IMR-90 (cell line): Measurements from ENCODE around the gene CAMTA1. TPM values are rescaled to one million over a fixed set of nuclear protein-coding genes. Genes with fewer than 3 reads are reported as not detected.

ENCODE experiments used
- ATAC-seq: fragments of 200-7000 bp; cut with Tn5 transposase; 2 replicates; pipeline ENCODE4 v1.9.1; 2020; ENCODE audit warnings: low read depth, mild to moderate bottlenecking, moderate library complexity
- BruUV-seq: library from RNA; stranded (reverse); fragments of 400-500 nt; replicated peaks from 2 replicates; lab custom pipeline; 2021; lab: Mats Ljungman, UMichigan
- CTCF ChIA-PET: fragments of 300-600 bp; formaldehyde crosslinking; extraction: SDS; loops from one replicate; lab custom pipeline; 2021; ENCODE audit warnings: antibody characterized with exemption; lab: Yijun Ruan, JAX
- POLR2A ChIA-PET: fragments of 300-600 bp; sonication (Branson Sonifier 250); formaldehyde crosslinking; loops from one replicate; lab custom pipeline; 2022; ENCODE audit warnings: antibody characterized with exemption; ENCODE audit not compliant: unreplicated experiment; lab: Charles Lee
- DNase-seq: peaks from one replicate; pipeline ENCODE4 v3.0.0; 2013
- H2AFZ ChIP-seq: replicated peaks from 2 replicates; pipeline ENCODE3; 2013; ENCODE audit warnings: low read length, mild to moderate bottlenecking; ENCODE audit not compliant: poor library complexity
- H2AK5ac ChIP-seq: 2 replicates; pipeline ENCODE4 v1.6.1; 2013; ENCODE audit warnings: low read depth, low read length, inconsistent platforms
- H2AK9ac ChIP-seq: replicated peaks from 2 replicates; pipeline ENCODE3; 2013; ENCODE audit warnings: mild to moderate bottlenecking, low read depth, low read length, moderate library complexity; ENCODE audit not compliant: poor library complexity
- H2BK120ac ChIP-seq: 2 replicates; pipeline ENCODE4 v1.6.1; 2013; ENCODE audit warnings: low read depth, low read length, inconsistent platforms
- H2BK15ac ChIP-seq: 3 replicates; pipeline ENCODE4 v1.6.1; 2013; ENCODE audit warnings: low read depth, low read length, inconsistent platforms
- H2BK20ac ChIP-seq: 2 replicates; pipeline ENCODE4 v1.6.1; 2013; ENCODE audit warnings: low read depth, mild to moderate bottlenecking, inconsistent platforms, low read length, moderate library complexity
- H2BK5ac ChIP-seq: 2 replicates; pipeline ENCODE4 v1.6.1; 2013; ENCODE audit warnings: mild to moderate bottlenecking, low read depth, low read length, inconsistent platforms; ENCODE audit not compliant: poor library complexity, severe bottlenecking
- H3K14ac ChIP-seq: replicated peaks from 2 replicates; pipeline ENCODE4 v1.6.1; 2013; ENCODE audit warnings: low read depth, low read length, inconsistent platforms
- H3K18ac ChIP-seq: 2 replicates; pipeline ENCODE4 v1.6.1; 2013; ENCODE audit warnings: low read depth, low read length, control low read depth
- H3K23ac ChIP-seq: 2 replicates; pipeline ENCODE4 v1.6.1; 2013; ENCODE audit warnings: low read depth, low read length, inconsistent platforms
- H3K27ac ChIP-seq: 2 replicates; pipeline ENCODE4 v1.5.1; 2013; ENCODE audit warnings: mild to moderate bottlenecking, control low read depth, low read length; ENCODE audit not compliant: insufficient read depth
- H3K27me3 ChIP-seq: 2 replicates; pipeline ENCODE4 v1.6.1; 2013; ENCODE audit warnings: low read length; ENCODE audit not compliant: control insufficient read depth, insufficient read depth
- H3K36me3 ChIP-seq: 2 replicates; pipeline ENCODE4 v1.6.1; 2013; ENCODE audit warnings: low read length, mixed read lengths; ENCODE audit not compliant: control insufficient read depth, insufficient read depth
- H3K4ac ChIP-seq: 2 replicates; pipeline ENCODE4 v1.6.1; 2013; ENCODE audit warnings: low read depth, low read length, inconsistent platforms
- H3K4me1 ChIP-seq: 2 replicates; pipeline ENCODE4 v1.6.1; 2013; ENCODE audit warnings: low read length, mixed read lengths; ENCODE audit not compliant: control insufficient read depth, insufficient read depth
- H3K4me2 ChIP-seq: 2 replicates; pipeline ENCODE4 v1.6.1; 2013; ENCODE audit warnings: low read depth, mild to moderate bottlenecking, control low read depth, low read length, moderate library complexity
- H3K4me3 ChIP-seq: 2 replicates; pipeline ENCODE4 v1.5.1; 2013; ENCODE audit warnings: low read depth, mild to moderate bottlenecking, control low read depth, low read length, moderate library complexity; ENCODE audit not compliant: insufficient read depth
- H3K56ac ChIP-seq: 2 replicates; pipeline ENCODE4 v1.6.1; 2013; ENCODE audit warnings: low read length, inconsistent platforms; ENCODE audit not compliant: insufficient read depth; ENCODE audit errors: extremely low read depth
- H3K79me1 ChIP-seq, 2 experiments: 2 replicates each; pipeline ENCODE4 v1.6.1; 2013; ENCODE audit warnings: low read length in 2 of 2, inconsistent platforms in 1 of 2, low read depth in 1 of 2
- H3K9ac ChIP-seq: 2 replicates; pipeline ENCODE4 v1.6.1; 2013; ENCODE audit warnings: low read depth, low read length, control low read depth
- H3K9me1 ChIP-seq: 2 replicates; pipeline ENCODE4 v1.6.1; 2013; ENCODE audit warnings: low read length, inconsistent platforms; ENCODE audit not compliant: insufficient read depth
- H3K9me3 ChIP-seq: 2 replicates; pipeline ENCODE4 v1.6.1; 2013; ENCODE audit warnings: low read length; ENCODE audit not compliant: control insufficient read depth, insufficient read depth
- H4K20me1 ChIP-seq: 2 replicates; pipeline ENCODE4 v1.6.1; 2013; ENCODE audit warnings: low read length, inconsistent platforms; ENCODE audit not compliant: insufficient read depth
- H4K5ac ChIP-seq: 2 replicates; pipeline ENCODE4 v1.6.1; 2013; ENCODE audit warnings: mild to moderate bottlenecking, low read depth, low read length, control low read depth
- H4K8ac ChIP-seq, 2 experiments: 2 replicates each; pipeline ENCODE4 v1.6.1; 2013; ENCODE audit warnings: low read depth in 2 of 2, low read length in 2 of 2, control low read depth in 1 of 2, inconsistent platforms in 1 of 2
- H4K91ac ChIP-seq: 2 replicates; pipeline ENCODE4 v1.6.1; 2013; ENCODE audit warnings: low read depth, low read length, inconsistent platforms; ENCODE audit not compliant: insufficient read depth
- CEBPB ChIP-seq: IDR thresholded peaks from 2 replicates; pipeline ENCODE4 v1.6.1; 2012; ENCODE audit warnings: low read depth, low read length, improper control_type of control experiment
- CHD1 ChIP-seq: IDR thresholded peaks from 2 replicates; pipeline ENCODE4 v1.6.1; 2012; ENCODE audit warnings: low read depth, low read length, improper control_type of control experiment
- ELK1 ChIP-seq: fragments of 150-350 bp; IDR thresholded peaks from 2 replicates; pipeline ENCODE4 v1.6.1; 2016; ENCODE audit warnings: low read depth, mild to moderate bottlenecking, low read length, moderate library complexity, borderline replicate concordance
- FOS ChIP-seq: fragments of 150-350 bp; IDR thresholded peaks from 2 replicates; pipeline ENCODE4 v1.6.1; 2016; ENCODE audit warnings: low read depth, low read length
- MAZ ChIP-seq: IDR thresholded peaks from 2 replicates; pipeline ENCODE4 v1.6.1; 2012; ENCODE audit warnings: low read depth, mild to moderate bottlenecking, low read length, improper control_type of control experiment, moderate library complexity, borderline replicate concordance
- MXI1 ChIP-seq: IDR thresholded peaks from 2 replicates; pipeline ENCODE4 v1.6.1; 2012; ENCODE audit warnings: low read depth, mild to moderate bottlenecking, low read length, moderate library complexity, borderline replicate concordance
- POLR2A ChIP-seq: IDR thresholded peaks from 2 replicates; pipeline ENCODE4 v1.6.1; 2012; ENCODE audit warnings: mild to moderate bottlenecking, low read depth, low read length
- RAD21 ChIP-seq: IDR thresholded peaks from 2 replicates; pipeline ENCODE4 v1.6.1; 2012; ENCODE audit warnings: low read length, improper control_type of control experiment
- RCOR1 ChIP-seq: IDR thresholded peaks from 2 replicates; pipeline ENCODE4 v1.6.1; 2012; ENCODE audit warnings: mild to moderate bottlenecking, low read length, improper control_type of control experiment; ENCODE audit not compliant: insufficient replicate concordance
- RFX5 ChIP-seq: IDR thresholded peaks from 2 replicates; pipeline ENCODE4 v1.8.0; 2012; ENCODE audit warnings: low read depth, mild to moderate bottlenecking, low read length, moderate library complexity
- SMC3 ChIP-seq: fragments of 150-350 bp; IDR thresholded peaks from 2 replicates; pipeline ENCODE4 v1.6.1; 2016; ENCODE audit warnings: low read depth, mild to moderate bottlenecking, antibody characterized with exemption, low read length, moderate library complexity
- WGBS, 2 experiments: methylation state at CpG; one replicate each; pipeline versions ENCODE4 v1.1.5 to v1.1.7; 2013; ENCODE audit warnings: missing lambda C conversion rate in 2 of 2; ENCODE audit not compliant: insufficient read length in 1 of 2; ENCODE audit errors: extremely low coverage in 2 of 2; 5-methylcytosine and 5-hydroxymethylcytosine counted together
- dilution Hi-C: fragments of 300-500 bp; cut with HindIII; formaldehyde crosslinking; loops from one replicate; pipeline ENCODE4 v1.14.3; 2018; ENCODE audit warnings: low sequenced_read_pairs; ENCODE audit not compliant: unreplicated experiment
- in situ Hi-C: fragments of 300-500 bp; cut with MboI; formaldehyde crosslinking; loops from 3 replicates; pipeline ENCODE4 v1.14.3; 2019; ENCODE audit warnings: low sequenced_read_pairs, inconsistent platforms, mixed read lengths
- intact Hi-C: fragments of 100-400 bp; cut with micrococcal nuclease; formaldehyde crosslinking; loops from 2 replicates; pipeline ENCODE4 v1.10.0; 2022
- polyA plus RNA-seq, 3 experiments: library from polyadenylated mRNA; depleted of rRNA; stranded (reverse); fragments of >200 nt; gene quantifications; 2 replicates each; pipeline ENCODE4 v1.2.3, GENCODE V29; 2012; ENCODE audit warnings: low replicate concordance in 1 of 3
- total RNA-seq: library from RNA; depleted of rRNA; stranded (reverse); fragments of >200 nt; gene quantifications from 2 replicates; pipeline ENCODE4 v1.2.3, GENCODE V29; 2012
- TF ChIP-seq, protein P1 (sequence below): conservative IDR thresholded peaks from 2 replicates; pipeline ENCODE4 v1.5.1; 2012; ENCODE audit warnings: mild to moderate bottlenecking, low read depth, low read length, improper control_type of control experiment
- TF ChIP-seq, protein P2 (sequence below): fragments of 150-350 bp; IDR thresholded peaks from 2 replicates; pipeline ENCODE4 v1.6.1; 2017; ENCODE audit warnings: mild to moderate bottlenecking, antibody characterized with exemption, low read length, low read depth

Gene CAMTA1
- total and polyA plus RNA-seq, 2 of the 4 experiments (the other 2 are of a cell fraction): 35.5 to 74.3 TPM

- H4K91ac ChIP-seq: peak overlapping the region; percentile 99
- H3K14ac ChIP-seq: 0 out of 2 replicates have a peak overlapping the region, but pooled peaks have one; percentile 1
- H3K9ac ChIP-seq: no peak overlapping the region
- H2BK120ac ChIP-seq: peak overlapping the region; percentile 97
- no peaks in the 10 kb centered on the region for H4K20me1 ChIP-seq
- peak overlapping the region; percentile 97; the same call in 2 of the 3 replicates for H2BK15ac ChIP-seq
- intact Hi-C loops: loop anchor here (5.0 to 10.0 kb wide), 3 partner anchors 71 to 679 kb away; no protein-coding TSS in a partner anchor
- peak overlapping the region; percentile 9; the same call in 1 of the 2 replicates for H3K27ac ChIP-seq
- in situ Hi-C loops: no loop called here
- peak overlapping the region; percentile 96 to 98 for H4K8ac ChIP-seq
- H2AFZ ChIP-seq: peak overlapping the region; percentile 60
- dilution Hi-C loops: no loop called here
- no peaks in the 10 kb centered on the region for H3K9me3 ChIP-seq
- peaks cover 38% of the 10 kb centered on the region for H3K9me1 ChIP-seq
- no peaks in the 10 kb centered on the region for H3K36me3 ChIP-seq
- BruUV-seq: no TSS peak
- H3K23ac ChIP-seq: 0 out of 2 replicates have a peak overlapping the region, but pooled peaks have one; percentile 86
- WGBS, 2 experiments: 92% methylated on average over 7 of the region's 13 CpGs; no CpG with 5 or more reads in 1 of the 2 experiments
- peak overlapping the region; percentile 99 for H2BK5ac ChIP-seq
- H3K18ac ChIP-seq: peak overlapping the region; percentile 63
- no peak for DNase-seq
- H3K4ac ChIP-seq: peak overlapping the region; percentile 100
- H3K56ac ChIP-seq: no peak overlapping the region
- no peak overlapping the region for H3K4me2 ChIP-seq
- no peak for ATAC-seq
- CTCF ChIA-PET: no interaction called here
- peak overlapping the region; percentile 94 for H2BK20ac ChIP-seq
- H3K27me3 ChIP-seq: no peaks in the 10 kb centered on the region
- H3K4me1 ChIP-seq: peaks cover 40% of the 10 kb centered on the region
- H2AK9ac ChIP-seq: peak overlapping the region; percentile 33
- H3K79me1 ChIP-seq: 0 out of 4 replicates have a peak, but pooled peaks cover 0 to 11% of the 10 kb centered on the region in 2 experiments
- H4K5ac ChIP-seq: peak overlapping the region; percentile 80
- H3K4me3 ChIP-seq: no peak overlapping the region
- H2AK5ac ChIP-seq: peak overlapping the region; percentile 84
- POLR2A ChIA-PET: no interaction called here
- TF ChIP-seq RAD21 (no peak), RFX5 (no peak), MAZ (no peak), CEBPB (no peak), RCOR1 (no peak), FOS (no peak), MXI1 (no peak), CHD1 (no peak), POLR2A (no peak), SMC3 (no peak), ELK1 (no peak)
- TF ChIP-seq, protein P1, sequence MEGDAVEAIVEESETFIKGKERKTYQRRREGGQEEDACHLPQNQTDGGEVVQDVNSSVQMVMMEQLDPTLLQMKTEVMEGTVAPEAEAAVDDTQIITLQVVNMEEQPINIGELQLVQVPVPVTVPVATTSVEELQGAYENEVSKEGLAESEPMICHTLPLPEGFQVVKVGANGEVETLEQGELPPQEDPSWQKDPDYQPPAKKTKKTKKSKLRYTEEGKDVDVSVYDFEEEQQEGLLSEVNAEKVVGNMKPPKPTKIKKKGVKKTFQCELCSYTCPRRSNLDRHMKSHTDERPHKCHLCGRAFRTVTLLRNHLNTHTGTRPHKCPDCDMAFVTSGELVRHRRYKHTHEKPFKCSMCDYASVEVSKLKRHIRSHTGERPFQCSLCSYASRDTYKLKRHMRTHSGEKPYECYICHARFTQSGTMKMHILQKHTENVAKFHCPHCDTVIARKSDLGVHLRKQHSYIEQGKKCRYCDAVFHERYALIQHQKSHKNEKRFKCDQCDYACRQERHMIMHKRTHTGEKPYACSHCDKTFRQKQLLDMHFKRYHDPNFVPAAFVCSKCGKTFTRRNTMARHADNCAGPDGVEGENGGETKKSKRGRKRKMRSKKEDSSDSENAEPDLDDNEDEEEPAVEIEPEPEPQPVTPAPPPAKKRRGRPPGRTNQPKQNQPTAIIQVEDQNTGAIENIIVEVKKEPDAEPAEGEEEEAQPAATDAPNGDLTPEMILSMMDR: no peak
- TF ChIP-seq, protein P2, sequence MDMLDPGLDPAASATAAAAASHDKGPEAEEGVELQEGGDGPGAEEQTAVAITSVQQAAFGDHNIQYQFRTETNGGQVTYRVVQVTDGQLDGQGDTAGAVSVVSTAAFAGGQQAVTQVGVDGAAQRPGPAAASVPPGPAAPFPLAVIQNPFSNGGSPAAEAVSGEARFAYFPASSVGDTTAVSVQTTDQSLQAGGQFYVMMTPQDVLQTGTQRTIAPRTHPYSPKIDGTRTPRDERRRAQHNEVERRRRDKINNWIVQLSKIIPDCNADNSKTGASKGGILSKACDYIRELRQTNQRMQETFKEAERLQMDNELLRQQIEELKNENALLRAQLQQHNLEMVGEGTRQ: no peak
Observed at GRCh38 chr1:7473223-7474142, 688.2 kb downstream of the CAMTA1 start.
